Tongue (tissue), 2 donors: ENCODE measurements around the gene PTPRT. TPM values are rescaled to one million over a fixed set of nuclear protein-coding genes. Genes with fewer than 3 reads are reported as not detected.
"Not testable (repeated sequence)": the region's sequence is repeated elsewhere in the genome, so short reads cannot be mapped to it uniquely, and the experiment has no call there.

Experiments
- DNase-seq: peaks from one replicate; pipeline ENCODE4 v3.0.0-alpha.2; 2015
- total RNA-seq: library from RNA; depleted of rRNA; stranded (reverse); fragments of >200 nt; gene quantifications from one replicate; pipeline ENCODE4 v1.2.3, GENCODE V29; 2014

PTPRT gene
- total RNA-seq, 1 donor from 2014 or later = 0.92 TPM

GRCh38 chr20:42274986-42275385 is 914.7 kb downstream of the PTPRT start:
- no peak for DNase-seq

DNA sequence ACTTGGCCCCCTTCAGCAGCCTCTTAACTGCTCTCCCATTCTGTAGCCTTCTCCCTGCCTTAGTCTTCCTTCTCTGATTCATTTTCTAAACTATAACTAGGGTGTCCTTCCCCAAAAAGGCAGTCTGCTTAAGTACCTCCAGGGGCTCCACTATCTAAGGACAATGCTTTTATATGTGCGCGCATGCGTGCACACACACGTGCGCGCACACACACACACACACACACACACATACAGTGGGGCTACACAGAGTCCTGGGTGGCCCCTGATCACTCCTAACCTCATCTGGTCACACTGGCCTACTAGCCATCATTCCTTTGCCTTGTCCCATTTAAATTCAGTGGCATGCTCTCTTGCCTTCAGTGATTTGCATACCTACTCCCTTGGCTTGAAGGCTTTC is 917.2 kb downstream of the PTPRT start:
- DNase-seq = no peak

DNA sequence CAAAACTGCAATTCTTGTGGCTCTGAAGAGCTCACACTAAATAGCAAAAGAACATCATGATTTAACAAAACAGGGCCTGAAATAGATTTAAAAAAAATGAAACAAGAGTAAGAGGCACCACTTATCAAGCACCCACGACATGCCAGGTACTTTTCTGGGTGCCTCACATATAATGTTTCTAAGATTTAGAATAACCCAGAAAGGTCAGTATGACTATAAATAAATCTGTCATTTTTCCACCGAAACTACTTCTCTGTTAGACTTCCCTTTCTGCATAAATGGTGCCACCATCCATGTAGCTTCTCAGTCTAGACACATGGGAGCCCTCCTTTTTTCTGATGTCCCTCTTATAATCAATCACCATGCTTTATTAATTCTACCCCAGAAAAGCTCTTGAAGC is 919.2 kb downstream of the PTPRT start:
- no peak for DNase-seq

DNA sequence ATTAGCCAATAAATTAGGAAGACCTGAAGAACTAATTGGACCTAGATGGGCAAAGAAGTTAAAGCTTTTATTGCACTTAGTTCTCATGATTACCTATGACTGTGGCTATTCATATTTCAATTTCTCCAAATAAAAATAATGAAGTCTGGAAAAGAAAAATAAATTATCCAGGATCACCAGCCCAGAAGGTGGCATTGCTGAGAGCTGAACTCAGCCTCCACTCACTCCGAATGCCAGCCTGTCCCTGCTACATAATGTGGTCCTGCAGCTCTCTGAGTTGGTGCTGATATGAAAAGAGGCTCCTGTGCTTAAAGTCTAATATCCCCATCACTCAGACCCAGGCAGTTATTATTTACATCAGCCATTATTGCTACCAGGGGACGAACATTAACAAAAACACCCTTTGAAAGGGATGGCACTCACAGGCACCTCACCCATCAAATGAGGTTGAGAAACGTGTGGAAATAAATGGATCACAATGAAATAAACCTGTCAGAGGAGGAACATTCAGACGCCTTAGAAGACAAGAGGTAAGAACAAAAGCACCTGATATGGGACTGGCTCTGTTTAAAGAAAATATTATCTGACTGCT is 921.8 kb downstream of the PTPRT start:
- no peak for DNase-seq

DNA sequence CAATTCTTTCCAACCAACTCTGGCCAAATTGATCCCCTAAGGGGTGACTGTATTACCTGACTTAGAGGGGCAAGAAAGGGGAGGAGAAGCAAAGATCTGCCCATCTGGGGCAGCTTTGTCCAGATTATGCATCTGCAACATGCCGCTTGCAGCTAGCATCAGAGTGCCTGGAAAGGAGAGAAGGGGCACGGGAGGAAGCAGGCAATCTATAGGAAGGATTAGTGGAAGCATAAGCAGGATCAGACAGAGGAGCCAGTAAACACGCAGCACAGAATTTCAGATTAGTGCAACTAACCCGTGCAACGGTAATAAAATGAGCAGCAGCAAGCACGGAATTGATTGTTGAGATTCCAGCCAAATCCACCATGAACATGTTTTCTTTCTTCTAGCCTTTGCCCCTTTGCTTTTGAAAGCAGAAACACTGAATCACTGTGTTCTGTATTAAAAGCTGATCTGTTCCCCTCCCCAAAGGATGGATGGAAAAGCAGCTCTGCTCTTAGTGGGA is 927.9 kb downstream of the PTPRT start:
- DNase-seq = peak; percentile 10

DNA sequence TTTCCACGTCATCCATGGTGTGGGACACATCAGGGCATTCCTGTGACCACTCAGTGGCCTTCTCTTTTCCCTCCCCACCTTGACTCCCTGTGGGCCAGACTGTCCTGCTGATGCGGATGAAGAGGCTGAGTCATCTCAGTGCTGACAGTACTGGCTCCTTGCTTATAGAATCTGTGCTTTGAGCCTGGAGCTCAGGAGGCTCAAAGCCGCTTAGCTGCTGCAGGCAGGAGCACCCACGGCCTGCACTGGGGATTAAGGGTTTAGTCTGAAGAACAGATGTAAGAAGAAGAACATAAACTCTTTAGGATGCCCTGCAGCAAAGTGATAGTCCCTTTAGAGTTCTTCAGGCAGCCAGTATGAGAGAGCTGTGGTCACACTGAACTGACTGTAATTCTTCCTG is 929.5 kb downstream of the PTPRT start:
- no peak for DNase-seq

- DNase-seq = no peak
Observed at GRCh38 chr20:42259389-42259788, 930.3 kb downstream of the PTPRT start.

- DNase-seq = no peak
Observed at GRCh38 chr20:42258564-42259302, 931.0 kb downstream of the PTPRT start.

DNA sequence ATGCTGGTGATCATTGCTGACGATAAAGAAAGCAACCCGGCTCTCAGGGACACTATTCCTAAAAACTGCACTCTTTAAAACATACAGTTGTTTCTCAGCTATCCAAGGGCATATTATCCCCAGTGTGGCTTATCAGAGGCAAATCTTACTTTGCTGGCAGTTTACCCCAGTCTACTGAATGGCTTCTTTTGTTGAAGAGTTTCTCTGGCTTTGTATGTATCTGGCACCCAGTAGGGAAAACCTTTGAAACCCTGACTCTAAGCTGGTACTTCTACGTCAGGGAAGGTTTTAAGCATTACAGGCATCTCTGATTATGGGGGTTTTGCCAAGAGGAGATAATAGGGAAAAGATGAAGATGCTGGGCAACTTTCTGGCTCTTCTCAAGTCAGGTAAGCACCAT is 933.9 kb downstream of the PTPRT start:
- no peak for DNase-seq

DNA sequence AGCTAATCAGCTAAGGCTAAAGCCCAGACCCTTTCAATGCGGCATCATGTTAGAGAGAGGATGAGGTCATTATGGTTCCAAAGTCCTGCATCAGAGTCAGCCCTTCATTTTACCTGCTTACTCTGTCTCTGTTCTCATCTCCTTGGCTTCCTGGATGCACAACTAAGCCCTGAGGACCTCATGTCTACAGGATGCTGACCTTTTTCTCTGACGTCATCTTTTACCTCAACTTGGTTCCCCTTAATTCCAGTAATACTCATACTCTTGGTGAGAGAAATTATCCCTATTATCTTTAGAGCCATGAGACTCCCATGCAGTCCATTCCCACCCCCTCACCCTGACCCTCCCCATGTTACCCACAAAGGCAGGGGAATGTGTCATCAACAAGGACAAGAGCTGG is 935.0 kb downstream of the PTPRT start:
- DNase-seq = no peak

DNA sequence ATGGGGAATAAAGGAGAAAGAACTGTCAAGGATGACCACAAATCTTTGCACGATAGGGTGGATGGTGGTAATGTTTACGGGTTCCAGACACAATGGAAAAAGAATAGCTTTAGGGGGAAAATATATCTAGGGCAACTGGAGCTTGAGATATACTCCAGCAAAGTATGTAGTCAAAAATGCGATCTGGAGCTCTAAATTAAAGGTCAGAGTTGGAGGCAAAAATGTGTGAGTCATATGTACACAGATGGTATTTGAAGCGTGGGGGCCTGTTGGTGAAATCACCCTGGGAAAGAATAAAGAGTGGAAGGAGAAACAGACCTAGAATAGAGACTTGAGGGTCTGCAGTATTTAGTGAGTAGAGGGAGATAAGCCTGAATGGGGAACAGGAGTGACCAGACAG is 937.6 kb downstream of the PTPRT start:
- DNase-seq = no peak

- peak; percentile 22 for DNase-seq
Observed at GRCh38 chr20:42218621-42219374, 970.9 kb downstream of the PTPRT start.

DNA sequence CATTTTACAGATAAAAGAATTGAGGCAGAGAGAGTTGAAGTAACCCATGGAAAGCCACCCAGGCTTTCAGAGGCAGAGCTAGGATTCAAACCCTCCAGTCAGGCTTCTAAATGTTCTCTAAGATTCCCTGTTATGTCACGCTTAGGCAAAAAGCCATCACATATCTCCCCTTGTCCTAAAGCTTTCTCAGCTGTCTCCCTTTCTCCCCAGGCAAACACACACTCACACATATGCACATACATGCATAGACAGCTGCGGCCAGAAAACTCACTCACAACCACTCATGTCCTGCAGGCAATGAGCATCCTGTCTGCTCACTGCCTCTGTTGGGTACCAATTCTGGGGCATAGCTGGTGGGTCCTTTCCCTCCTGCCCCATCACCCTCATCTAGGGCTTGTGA is 975.6 kb downstream of the PTPRT start:
- peak; percentile 63 for DNase-seq

DNA sequence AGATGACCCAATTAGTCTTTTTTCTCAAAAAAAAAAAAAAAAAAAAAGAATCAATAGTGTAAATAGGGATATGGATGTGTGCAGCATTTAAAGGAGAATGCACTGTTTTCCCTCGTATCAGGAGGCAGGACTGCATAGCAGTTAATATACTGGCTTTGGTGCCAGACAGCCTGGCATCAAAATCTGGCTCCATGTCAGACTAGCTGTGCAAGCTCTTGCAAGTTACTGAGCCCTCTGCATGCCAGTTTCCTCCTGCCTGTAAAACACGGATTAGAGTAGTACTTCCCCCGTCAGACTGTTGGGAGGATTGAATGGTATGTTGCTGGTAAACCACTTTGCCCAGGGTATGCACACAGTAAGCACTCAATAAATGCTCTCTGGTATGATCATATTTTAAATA is 977.3 kb downstream of the PTPRT start:
- peak; percentile 38 for DNase-seq

- not testable (repeated sequence) for DNase-seq
Observed at GRCh38 chr20:42206557-42206956, 983.1 kb downstream of the PTPRT start.

- DNase-seq = peak; percentile 78
Observed at GRCh38 chr20:42204109-42204660, 985.5 kb downstream of the PTPRT start.

DNA sequence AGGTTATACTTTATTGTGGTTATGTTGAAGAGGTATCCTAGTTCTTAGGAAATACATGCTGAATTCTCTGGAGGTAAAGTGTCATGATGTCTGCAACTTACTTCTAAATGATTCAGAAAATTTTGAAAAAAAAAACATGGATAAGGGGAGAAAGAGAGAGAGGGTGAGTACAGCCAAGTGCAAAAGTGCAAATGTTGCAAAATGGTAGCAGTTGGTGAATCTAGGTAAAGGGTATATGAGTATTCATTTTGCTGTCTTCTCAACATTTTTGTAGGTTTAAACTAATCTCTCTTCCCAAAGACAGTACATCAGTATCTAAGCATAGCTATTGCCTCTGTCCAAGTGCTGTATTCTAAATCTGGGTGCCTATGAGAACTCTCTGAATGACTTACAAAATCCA is 992.1 kb downstream of the PTPRT start:
- no peak for DNase-seq

GRCh38 chr20:42193119-42193518 is 996.6 kb downstream of the PTPRT start:
- DNase-seq = no peak

DNA sequence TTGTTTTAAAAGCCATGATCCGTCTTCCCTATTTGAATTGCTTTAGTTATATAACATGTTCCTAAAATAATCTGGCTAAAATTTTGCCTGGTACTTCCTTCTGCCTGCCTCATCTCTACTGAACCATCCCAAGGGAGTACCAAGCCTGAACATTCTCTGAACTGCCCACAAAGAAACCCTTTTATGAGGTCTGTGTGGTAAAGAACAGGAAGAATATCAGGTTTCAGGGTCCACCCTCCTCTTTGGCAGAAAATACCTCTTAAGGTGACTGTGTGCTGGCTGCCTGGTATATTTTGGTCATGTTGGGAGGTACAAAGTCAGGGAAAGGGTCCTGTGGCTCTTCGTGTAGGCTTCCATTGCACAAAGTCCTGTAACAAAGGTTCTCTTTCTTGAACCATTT is 997.4 kb downstream of the PTPRT start:
- no peak for DNase-seq

- DNase-seq = no peak
Observed at GRCh38 chr20:42191140-42191860, 998.4 kb downstream of the PTPRT start.

DNA sequence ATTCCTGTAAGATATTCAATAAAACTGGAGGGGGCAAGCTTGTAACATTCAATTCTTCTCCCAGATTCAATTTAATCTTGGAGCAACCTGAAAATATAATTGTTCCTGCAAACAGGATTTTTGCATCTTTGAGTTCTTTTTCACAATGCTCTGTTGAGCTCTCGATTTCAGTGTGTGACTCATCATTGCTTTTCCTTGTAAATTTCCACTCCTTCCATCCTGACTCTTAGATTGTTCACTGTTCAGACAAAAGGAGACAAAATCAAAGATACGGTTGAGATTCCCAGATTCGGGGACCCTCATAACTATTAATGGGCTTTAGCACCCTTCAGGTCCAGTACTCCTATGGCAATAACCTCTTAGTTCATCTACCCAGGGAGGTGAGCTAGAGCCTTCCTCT is 999.6 kb downstream of the PTPRT start:
- DNase-seq = no peak

- DNase-seq = no peak
Observed at GRCh38 chr20:42186337-42186736, 1003.4 kb downstream of the PTPRT start.
